ENCODE measurements around the gene VPS37B.
A peak's percentile ranks its signal among the peaks of the same experiment; 100 is the strongest.
"Not testable (repeated sequence)": the region's sequence is repeated elsewhere in the genome, so short reads cannot be mapped to it uniquely, and the experiment has no call there.

VPS37B gene

GRCh38 chr12:122905258-122905657, 9.3 kb upstream of the VPS37B start:
- not testable (repeated sequence) for DNase-seq

- no peak for DNase-seq
Observed at GRCh38 chr12:122903693-122904034, 7.7 kb upstream of the VPS37B start.

GRCh38 chr12:122902854-122903692, 7.1 kb upstream of the VPS37B start:
- DNase-seq = no peak

GRCh38 chr12:122899887-122900286, 4.0 kb upstream of the VPS37B start:
- DNase-seq = no peak

GRCh38 chr12:122896662-122897061, 738 bp upstream of the VPS37B start:
- DNase-seq = no peak

- no peak for DNase-seq
Observed at GRCh38 chr12:122895320-122895703, 612 bp downstream of the VPS37B start.

GRCh38 chr12:122894193-122895121, 1.5 kb downstream of the VPS37B start:
- DNase-seq = no peak

GRCh38 chr12:122893208-122894153, 2.4 kb downstream of the VPS37B start:
- no peak for DNase-seq

GRCh38 chr12:122892724-122893123, 3.2 kb downstream of the VPS37B start:
- not testable (repeated sequence) for DNase-seq

- peak; percentile 78 for DNase-seq
Observed at GRCh38 chr12:122891661-122892525, 4.0 kb downstream of the VPS37B start.

GRCh38 chr12:122889761-122890520, 6.0 kb downstream of the VPS37B start:
- DNase-seq = peak; percentile 7

GRCh38 chr12:122888232-122888752, 7.6 kb downstream of the VPS37B start:
- peak; percentile 83 for DNase-seq

- no peak for DNase-seq
Observed at GRCh38 chr12:122887819-122888212, 8.1 kb downstream of the VPS37B start.

- DNase-seq = peak; percentile 84
Observed at GRCh38 chr12:122886851-122887818, 8.8 kb downstream of the VPS37B start.

GRCh38 chr12:122886161-122886560, 9.8 kb downstream of the VPS37B start:
- no peak for DNase-seq

- no peak for DNase-seq
Observed at GRCh38 chr12:122884860-122885259, 11.1 kb downstream of the VPS37B start.

- no peak for DNase-seq
Observed at GRCh38 chr12:122884091-122884826, 11.7 kb downstream of the VPS37B start.

- DNase-seq = no peak
Observed at GRCh38 chr12:122882908-122883558, 12.9 kb downstream of the VPS37B start.
